C4-2B (cell line): ENCODE results near the gene ARF3.

Experiments
- ZFX ChIP-seq: fragments of 450-650 bp; IDR thresholded peaks from 2 replicates; pipeline ENCODE4 v1.6.1; 2017
- TF ChIP-seq, protein P1 (sequence below): fragments of 450-650 bp; conservative IDR thresholded peaks from 2 replicates; pipeline ENCODE4 v1.5.1; 2017; ENCODE audit warnings: mild to moderate bottlenecking

DNA sequence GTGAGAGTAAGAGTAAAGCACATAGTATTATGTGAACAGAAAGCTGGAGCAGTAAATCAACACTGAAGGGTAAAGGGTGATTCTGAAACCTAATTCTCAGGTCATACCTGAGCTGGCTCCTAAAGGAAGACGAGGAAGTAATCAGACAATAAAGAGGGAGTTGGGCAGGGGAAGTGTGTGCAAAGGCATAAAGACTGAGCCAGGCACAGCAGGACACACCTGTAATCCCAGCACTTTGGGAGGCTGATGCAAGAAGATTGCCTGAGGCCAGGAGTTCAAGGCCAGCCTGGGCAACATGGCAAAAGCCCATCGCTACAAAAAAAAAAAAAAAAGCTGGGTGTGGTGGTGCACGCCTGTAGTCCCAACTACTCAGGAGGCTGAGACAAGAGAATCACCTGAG, 9.6 kb downstream of the ARF3 start:
- TF ChIP-seq, protein P1, sequence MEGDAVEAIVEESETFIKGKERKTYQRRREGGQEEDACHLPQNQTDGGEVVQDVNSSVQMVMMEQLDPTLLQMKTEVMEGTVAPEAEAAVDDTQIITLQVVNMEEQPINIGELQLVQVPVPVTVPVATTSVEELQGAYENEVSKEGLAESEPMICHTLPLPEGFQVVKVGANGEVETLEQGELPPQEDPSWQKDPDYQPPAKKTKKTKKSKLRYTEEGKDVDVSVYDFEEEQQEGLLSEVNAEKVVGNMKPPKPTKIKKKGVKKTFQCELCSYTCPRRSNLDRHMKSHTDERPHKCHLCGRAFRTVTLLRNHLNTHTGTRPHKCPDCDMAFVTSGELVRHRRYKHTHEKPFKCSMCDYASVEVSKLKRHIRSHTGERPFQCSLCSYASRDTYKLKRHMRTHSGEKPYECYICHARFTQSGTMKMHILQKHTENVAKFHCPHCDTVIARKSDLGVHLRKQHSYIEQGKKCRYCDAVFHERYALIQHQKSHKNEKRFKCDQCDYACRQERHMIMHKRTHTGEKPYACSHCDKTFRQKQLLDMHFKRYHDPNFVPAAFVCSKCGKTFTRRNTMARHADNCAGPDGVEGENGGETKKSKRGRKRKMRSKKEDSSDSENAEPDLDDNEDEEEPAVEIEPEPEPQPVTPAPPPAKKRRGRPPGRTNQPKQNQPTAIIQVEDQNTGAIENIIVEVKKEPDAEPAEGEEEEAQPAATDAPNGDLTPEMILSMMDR, result no peak
- no peak for TF ChIP-seq ZFX
